SK-N-SH treated with all-trans-retinoic acid at 6 μM for 48 hours (cell line): Measurements from ENCODE around the gene ISOC2.

Experiments used
- OSR1 ChIP-seq: fragments of 250-450 bp; sonication (Bioruptor Pico); IDR thresholded peaks from 2 replicates; pipeline ENCODE4 v1.8.0; 2022; ENCODE audit warnings: moderate library complexity, mild to moderate bottlenecking, inconsistent platforms
- RARB ChIP-seq: fragments of 250-450 bp; sonication (Bioruptor Pico); IDR thresholded peaks from 2 replicates; pipeline ENCODE4 v1.8.0; 2021; ENCODE audit warnings: mild to moderate bottlenecking, moderate library complexity
- ZC3H10 ChIP-seq: fragments of 250-450 bp; sonication (Bioruptor Pico); IDR thresholded peaks from 2 replicates; pipeline ENCODE4 v1.5.1; 2021; ENCODE audit warnings: mild to moderate bottlenecking, moderate library complexity
- ZFP3 ChIP-seq: fragments of 250-450 bp; sonication (Bioruptor Pico); IDR thresholded peaks from 2 replicates; pipeline ENCODE4 v1.5.0; 2020; ENCODE audit warnings: mild to moderate bottlenecking, moderate library complexity
- ZNF70 ChIP-seq: fragments of 450-650 bp; formaldehyde crosslinking; IDR thresholded peaks from 2 replicates; pipeline ENCODE4 v1.5.0; 2020; ENCODE audit warnings: mild to moderate bottlenecking, moderate library complexity
- ZNF8 ChIP-seq: fragments of 450-650 bp; formaldehyde crosslinking; IDR thresholded peaks from 2 replicates; pipeline ENCODE4 v1.5.0; 2020; ENCODE audit warnings: mild to moderate bottlenecking, moderate library complexity

GRCh38 chr19:55497763-55498162 is 36.3 kb upstream of the ISOC2 start:
- TF ChIP-seq RARB (CRISPR knock-in tag) (no peak), ZC3H10 (no peak), ZNF8 (CRISPR knock-in tag) (no peak), ZFP3 (CRISPR knock-in tag) (no peak), ZNF70 (CRISPR knock-in tag) (no peak), OSR1 (no peak)
